NCI-H524 treated with DMSO at 0.1 percent for 48 hours (cell line): ENCODE data around the gene OR4D2.

Experiments used
- DNase-seq: peaks from one replicate; lab custom pipeline; 2025; lab: John Stamatoyannopoulos, UW

The OR4D2 gene

DNA sequence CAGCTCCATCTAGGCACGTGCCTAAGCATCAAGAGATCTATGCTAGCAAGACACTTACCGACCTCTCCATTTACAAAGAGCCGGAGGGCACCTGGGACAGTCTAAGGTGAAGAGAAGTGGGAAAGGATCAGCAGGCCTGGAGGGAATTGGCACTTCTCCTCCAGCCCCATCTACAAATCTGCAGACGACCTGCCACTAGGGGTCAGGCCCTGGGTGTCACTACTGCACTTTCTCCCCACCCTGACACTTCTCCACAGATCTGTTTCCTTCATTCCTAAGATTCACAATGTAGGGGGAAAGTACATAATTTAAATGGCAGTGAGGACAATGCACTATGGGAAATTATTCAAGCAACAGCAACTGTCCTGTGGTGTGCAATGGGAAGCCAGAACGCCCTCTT is 44.1 kb downstream of the OR4D2 start:
- DNase-seq, result no peak

- no peak for DNase-seq
These were observed 48.9 kb downstream of the OR4D2 start for GRCh38 chr17:58215685-58216084.

DNA sequence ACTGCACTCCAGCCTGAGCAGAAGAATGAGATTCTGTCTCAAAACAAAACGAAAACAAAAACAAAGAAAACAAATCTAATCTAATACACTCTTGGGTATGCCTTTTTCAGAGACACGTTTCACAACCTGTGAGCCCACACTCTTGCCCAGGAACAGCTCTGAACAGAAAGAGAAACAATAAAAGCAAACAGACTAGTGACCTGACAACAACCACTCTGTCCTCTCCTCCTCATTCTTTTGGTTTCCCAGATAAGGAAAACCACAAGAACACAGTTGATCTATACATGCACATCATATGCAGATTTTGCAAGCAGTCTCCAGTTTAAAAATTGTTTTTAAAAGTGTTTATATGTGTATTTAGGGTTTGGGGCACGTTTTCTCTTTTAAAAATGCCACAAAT is 51.0 kb downstream of the OR4D2 start:
- DNase-seq, result no peak

DNA sequence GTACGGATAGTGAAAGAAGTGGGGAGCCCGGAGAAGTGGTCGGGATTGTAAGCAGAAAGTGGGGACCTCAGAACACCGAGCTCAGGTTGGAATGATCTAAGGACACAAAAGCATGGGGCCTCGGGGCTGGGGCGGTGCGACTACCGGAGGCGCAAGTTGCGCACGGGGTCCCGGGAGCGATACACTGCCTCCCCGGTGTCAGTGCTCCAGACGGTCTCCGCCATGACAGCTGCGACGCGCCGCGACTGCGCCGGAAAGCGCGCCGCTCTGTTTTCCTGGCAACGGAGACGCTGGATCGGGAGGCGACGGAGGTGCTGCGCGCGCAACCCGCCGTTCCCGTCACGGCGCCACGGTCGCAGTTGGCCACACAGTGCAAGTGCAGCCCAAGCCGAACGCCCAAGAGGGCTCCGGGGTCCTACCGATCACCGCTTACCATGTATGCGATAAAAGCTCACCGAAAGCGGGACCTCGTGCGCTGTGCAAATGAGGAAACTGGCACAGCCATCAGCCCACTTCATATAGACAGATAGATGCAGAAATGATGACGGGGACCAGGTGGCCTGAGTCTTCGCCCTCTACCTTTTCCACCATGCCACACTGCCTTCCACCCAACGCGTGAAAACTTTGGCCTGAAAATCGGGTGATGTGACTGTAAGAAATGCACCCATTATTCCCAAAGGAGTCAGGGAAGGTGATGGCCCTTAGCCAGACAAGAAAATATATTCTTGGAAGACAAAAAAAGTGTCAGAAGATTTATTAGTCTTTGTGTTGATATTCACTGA is 52.4 kb downstream of the OR4D2 start, which contains the start of gene MKS1:
MKS1 (minus strand) TSS at position 249 of the 782 bp plus-strand sequence; CDS start at position 224, 25 bp downstream.
- DNase-seq, result peak; percentile 64

GRCh38 chr17:58219789-58220183 is 53.0 kb downstream of the OR4D2 start:
- no peak for DNase-seq
